HCT116 (cell line): ENCODE data around the gene SPRED2. TPM values are rescaled to one million over a fixed set of nuclear protein-coding genes. Genes with fewer than 3 reads are reported as not detected.

Experiments
- ATAC-seq: fragments of 200-7000 bp; cut with Tn5 transposase; 2 replicates; pipeline ENCODE4 v1.9.1; 2020; ENCODE audit warnings: mild to moderate bottlenecking, moderate library complexity
- BruUV-seq: library from RNA; stranded (reverse); fragments of 400-500 nt; replicated peaks from 2 replicates; lab custom pipeline; 2021; lab: Mats Ljungman, UMichigan
- CTCF ChIA-PET: fragments of 300-600 bp; sonication (Branson Sonifier 250); formaldehyde crosslinking; loops from one replicate; lab custom pipeline; 2021; ENCODE audit warnings: antibody characterized with exemption; lab: Charles Lee
- POLR2A ChIA-PET: fragments of 300-600, 350-600 bp; sonication (Branson Sonifier 250); formaldehyde crosslinking; loops from one replicate; lab custom pipeline; 2021; ENCODE audit warnings: antibody characterized with exemption; lab: Charles Lee
- RAD21 ChIA-PET, 2 experiments: fragments of 300-600 bp; sonication (Branson Sonifier 250); formaldehyde crosslinking; loops; one replicate each; lab custom pipeline; 2023; ENCODE audit warnings: low total read pairs in 2 of 2; ENCODE audit not compliant: uncharacterized antibody in 2 of 2, unreplicated experiment in 2 of 2, low non-redundant PET in 1 of 2; lab: Charles Lee
- DNase-seq: peaks from one replicate; pipeline ENCODE4 v3.0.0-alpha.2; 2010; ENCODE audit warnings: low read depth, low spot score
- H2AFZ ChIP-seq: fragments of 200-600 bp; shearing (Covaris generic), sonication (generic); 2 replicates; pipeline ENCODE4 v1.6.1; 2017; ENCODE audit warnings: low read depth, mixed run types, mixed read lengths, antibody characterized with exemption, low read length; ENCODE audit not compliant: poor library complexity, severe bottlenecking
- H3K27ac ChIP-seq: 2 replicates; pipeline ENCODE4 v1.5.1; 2012; ENCODE audit warnings: low read depth, low read length
- H3K27me3 ChIP-seq: fragments of 200-600 bp; sonication (generic); 2 replicates; pipeline ENCODE4 v1.6.1; 2016; ENCODE audit warnings: mixed run types, low read length, mixed read lengths; ENCODE audit not compliant: insufficient read depth
- H3K36me3 ChIP-seq, 2 experiments: fragments of 200-500 bp in 1 of 2; fragments of 200-600 bp in 1 of 2; sonication (Bioruptor generic) in 1 of 2; sonication (generic) in 1 of 2; 2 replicates each; pipeline versions ENCODE4 v1.5.1 to v1.6.1; 2014 to 2016; ENCODE audit warnings: low read length in 2 of 2, inconsistent platforms in 1 of 2, mixed read lengths in 1 of 2, mixed run types in 1 of 2; ENCODE audit not compliant: insufficient read depth in 2 of 2, control insufficient read depth in 1 of 2
- H3K4me1 ChIP-seq, 2 experiments: fragments of 200-600 bp in 1 of 2; sonication (generic) in 1 of 2; 2 replicates each; pipeline versions ENCODE4 v1.5.1 to v1.6.1; 2012 to 2017; ENCODE audit warnings: low read length in 2 of 2, inconsistent platforms in 1 of 2, mild to moderate bottlenecking in 1 of 2, mixed read lengths in 1 of 2, mixed run types in 1 of 2, moderate library complexity in 1 of 2; ENCODE audit not compliant: insufficient read depth in 2 of 2, control insufficient read depth in 1 of 2
- H3K4me2 ChIP-seq: fragments of 200-600 bp; sonication (generic); 2 replicates; pipeline ENCODE4 v1.6.1; 2017; ENCODE audit warnings: mixed run types, low read length, mixed read lengths
- H3K4me3 ChIP-seq, 2 experiments: fragments of 200-600 bp in 1 of 2; sonication (generic) in 1 of 2; replicated peaks in 1 of 2; 2 replicates each; pipeline ENCODE4 v1.5.1; 2011 to 2016; ENCODE audit warnings: low read length in 2 of 2, control low read depth in 1 of 2, low read depth in 1 of 2, mild to moderate bottlenecking in 1 of 2, mixed read lengths in 1 of 2, mixed run types in 1 of 2
- H3K79me2 ChIP-seq: fragments of 200-600 bp; sonication (generic); 2 replicates; pipeline ENCODE4 v1.6.1; 2017; ENCODE audit warnings: mild to moderate bottlenecking, mixed run types, low read length, moderate library complexity, mixed read lengths; ENCODE audit not compliant: insufficient read depth
- H3K9ac ChIP-seq: fragments of 200-600 bp; sonication (generic); 2 replicates; pipeline ENCODE4 v1.6.1; 2016; ENCODE audit warnings: low read length, mixed read lengths
- H3K9me2 ChIP-seq: fragments of 200-600 bp; sonication (generic), shearing (Covaris generic); 2 replicates; pipeline ENCODE4 v1.6.1; 2017; ENCODE audit warnings: mixed run types, mild to moderate bottlenecking, moderate library complexity; ENCODE audit not compliant: insufficient read depth
- H3K9me3 ChIP-seq, 2 experiments: fragments of 200-500 bp in 1 of 2; fragments of 200-600 bp in 1 of 2; sonication (Bioruptor generic) in 1 of 2; sonication (generic) in 1 of 2; 2 replicates each; pipeline ENCODE4 v1.6.1; 2014 to 2017; ENCODE audit warnings: low read length in 2 of 2, mixed read lengths in 2 of 2, inconsistent platforms in 1 of 2, low read depth in 1 of 2, mild to moderate bottlenecking in 1 of 2, mixed run types in 1 of 2, moderate library complexity in 1 of 2; ENCODE audit not compliant: control insufficient read depth in 1 of 2, insufficient read depth in 1 of 2
- H4K20me1 ChIP-seq: fragments of 200-600 bp; sonication (generic), shearing (Covaris generic); 2 replicates; pipeline ENCODE4 v1.6.1; 2017; ENCODE audit warnings: mixed run types, mild to moderate bottlenecking, moderate library complexity; ENCODE audit not compliant: insufficient read depth
- ATF3 ChIP-seq: IDR thresholded peaks from 2 replicates; pipeline ENCODE4 v1.6.1; 2012
- CEBPB ChIP-seq: IDR thresholded peaks from 2 replicates; pipeline ENCODE4 v1.6.1; 2012; ENCODE audit warnings: low read depth
- EZH2 ChIP-seq: fragments of 200-600 bp; sonication (generic); IDR thresholded peaks from 2 replicates; pipeline ENCODE4 v1.6.1; 2017; ENCODE audit warnings: antibody characterized with exemption, mixed run types
- JUND ChIP-seq: IDR thresholded peaks from 2 replicates; pipeline ENCODE4 v1.6.1; 2012
- POLR2A ChIP-seq: IDR thresholded peaks from 2 replicates; pipeline ENCODE4 v1.7.0; 2011; ENCODE audit warnings: borderline replicate concordance; ENCODE audit not compliant: insufficient read depth, insufficient read length; ENCODE audit errors: extremely low read depth
- RAD21 ChIP-seq: IDR thresholded peaks from 2 replicates; pipeline ENCODE4 v1.6.1; 2012; ENCODE audit warnings: low read depth, mild to moderate bottlenecking
- REST ChIP-seq: IDR thresholded peaks from 2 replicates; pipeline ENCODE4 v1.6.1; 2012; ENCODE audit warnings: low read depth
- SIN3A ChIP-seq: IDR thresholded peaks from 2 replicates; pipeline ENCODE4 v1.6.1; 2012; ENCODE audit warnings: low read depth
- SP1 ChIP-seq: IDR thresholded peaks from 2 replicates; pipeline ENCODE4 v1.6.1; 2012; ENCODE audit warnings: low read depth
- YY1 ChIP-seq: IDR thresholded peaks from 2 replicates; pipeline ENCODE4 v1.6.1; 2011; ENCODE audit warnings: low read length, low read depth, moderate library complexity, mild to moderate bottlenecking; ENCODE audit not compliant: insufficient replicate concordance; ENCODE audit errors: extremely low read depth
- ZNF274 ChIP-seq: fragments of 200-500 bp; sonication (Bioruptor generic); IDR thresholded peaks from 2 replicates; pipeline ENCODE4 v1.6.1; 2014; ENCODE audit warnings: mild to moderate bottlenecking, low read depth, low read length, inconsistent platforms
- intact Hi-C: fragments of 100-400 bp; cut with micrococcal nuclease; formaldehyde crosslinking; loops from 2 replicates; pipeline ENCODE4 v1.10.0; 2022
- total RNA-seq: library from RNA; stranded (reverse); gene quantifications from one replicate; pipeline ENCODE4 v1.2.1, GENCODE V29; 2021; ENCODE audit not compliant: unreplicated experiment

The SPRED2 gene
- total RNA-seq, 1 experiment from 2014 or later: 62.6 TPM

GRCh38 chr2:65373365-65373918 lies 59.0 kb downstream of the SPRED2 start:
- no peak for ATAC-seq
- Histone ChIP-seq H3K27ac (no peak overlapping the region), H3K4me2 (no peak overlapping the region), H3K9me2 (no peaks in the 10 kb centered on the region), H3K4me3 (no peak overlapping the region), H3K27me3 (no peaks in the 10 kb centered on the region), H3K4me1 (peaks cover 34 to 38% of the 10 kb centered on the region in 2 experiments), H3K79me2 (peaks cover 96% of the 10 kb centered on the region), H4K20me1 (peaks cover 6% of the 10 kb centered on the region; the same call in 1 of the 2 replicates), H3K9ac (no peak overlapping the region), H3K9me3 (no peaks in the 10 kb centered on the region), H2AFZ (no peak overlapping the region), H3K36me3 (no peaks in the 10 kb centered on the region)
- DNase-seq: no peak
- intact Hi-C loops: no loop called here
- BruUV-seq: no TSS peak
- ChIA-PET RAD21 (interaction anchor here in 1 of 2 experiments (0.6 kb wide), 1 partner anchor 33 kb away, joined by 3 read pairs; no protein-coding TSS in a partner anchor), POLR2A (no interaction called here), CTCF (interaction anchor here (0.7 kb wide), 1 partner anchor 198 kb away, joined by 4 read pairs; no protein-coding TSS in a partner anchor)
- TF ChIP-seq EZH2 (no peak), CEBPB (no peak), REST (no peak), ZNF274 (no peak), JUND (no peak)

- Histone ChIP-seq H3K4me2 (no peak overlapping the region), H3K9ac (no peak overlapping the region), H3K27me3 (no peaks in the 10 kb centered on the region), H3K9me2 (no peaks in the 10 kb centered on the region), H3K27ac (no peak overlapping the region), H2AFZ (no peak overlapping the region), H4K20me1 (peaks cover 6% of the 10 kb centered on the region; the same call in 1 of the 2 replicates), H3K79me2 (peaks cover 96% of the 10 kb centered on the region), H3K36me3 (no peaks in the 10 kb centered on the region), H3K9me3 (no peaks in the 10 kb centered on the region), H3K4me1 (peaks cover 32 to 38% of the 10 kb centered on the region in 2 experiments), H3K4me3 (no peak overlapping the region)
- POLR2A ChIA-PET: no interaction called here
- BruUV-seq: no TSS peak
- RAD21 ChIA-PET: interaction anchor here in 1 of 2 experiments (0.6 kb wide), 1 partner anchor 32 kb away, joined by 3 read pairs; no protein-coding TSS in a partner anchor
- CTCF ChIA-PET: no interaction called here
- intact Hi-C loops: no loop called here
- TF ChIP-seq SP1: no peak
- TF ChIP-seq ATF3: no peak
- TF ChIP-seq POLR2A: no peak
- TF ChIP-seq CEBPB: no peak
- TF ChIP-seq SIN3A: no peak
- no peak for TF ChIP-seq YY1
- TF ChIP-seq RAD21: no peak
- no peak for ATAC-seq
- no peak for DNase-seq
These were observed 59.8 kb downstream of the SPRED2 start for GRCh38 chr2:65372619-65373018.
